Measurements from ENCODE around the gene R3HDM2.

- TF ChIP-seq CTCF (IDR thresholded peaks at IDR 0.05 in 2 of 3, conservative IDR thresholded peaks at IDR 0.05 in 1 of 3; ENCODE audit: borderline replicate concordance in 1 of 3, insufficient read depth in 1 of 3, low read depth in 2 of 3, low read length in 2 of 3) (no peak), TCF7L2 (IDR thresholded peaks at IDR 0.05; ENCODE audit: borderline replicate concordance, extremely low read depth, insufficient read depth, insufficient read length) (no peak), POLR2A (IDR thresholded peaks at IDR 0.05; ENCODE audit: borderline replicate concordance, extremely low read depth, insufficient read depth, insufficient read length) (no peak), FOSL1 (IDR thresholded peaks at IDR 0.05; ENCODE audit: low read depth) (no peak), POLR2AphosphoS5 (IDR thresholded peaks at IDR 0.05; ENCODE audit: low read depth, low read length) (no peak), REST (IDR thresholded peaks at IDR 0.05; ENCODE audit: low read depth) (no peak)
These were observed 19.2 kb upstream of the R3HDM2 start for GRCh38 chr12:57450057-57450456.

All from HCT116 (cell line).